Esophagus muscularis mucosa (tissue), 4 donors: ENCODE data around the gene IL17RD. TPM values are rescaled to one million over a fixed set of nuclear protein-coding genes. Genes with fewer than 3 reads are reported as not detected.

ENCODE experiments used
- DNase-seq: peaks from one replicate; pipeline ENCODE4 v3.0.0-alpha.2; 2017; ENCODE audit errors: extremely low spot score
- H3K27ac ChIP-seq, 4 donors: fragments of 200-600 bp; sonication (generic); replicated peaks in 1 of 4; 1 replicate in 3 of 4; 2 replicates in 1 of 4; pipeline ENCODE4 v1.5.1; 2016 to 2019; ENCODE audit warnings: mild to moderate bottlenecking in 1 of 4
- H3K27me3 ChIP-seq, 4 donors: fragments of 200-600 bp; sonication (generic); one replicate each; pipeline versions ENCODE4 v1.5.1 to v1.6.0; 2016 to 2019
- H3K36me3 ChIP-seq, 4 donors: fragments of 200-600 bp; sonication (generic); one replicate each; pipeline ENCODE4 v1.5.1; 2016 to 2019
- H3K4me1 ChIP-seq, 4 donors: fragments of 200-600 bp; sonication (generic); one replicate each; pipeline ENCODE4 v1.5.1; 2016 to 2019
- H3K4me3 ChIP-seq, 4 donors: fragments of 200-600 bp; sonication (generic); 1 replicate in 2 of 4; 2 replicates in 2 of 4; pipeline ENCODE4 v1.5.1; 2016 to 2019; ENCODE audit warnings: mild to moderate bottlenecking in 4 of 4, moderate library complexity in 1 of 4
- H3K9me3 ChIP-seq, 4 donors: fragments of 200-600 bp; sonication (generic); 1 replicate in 3 of 4; 2 replicates in 1 of 4; pipeline ENCODE4 v1.5.1; 2016 to 2019
- CTCF ChIP-seq, 3 experiments: fragments of 200-600 bp in 2 of 3; fragments of 450-650 bp in 1 of 3; sonication (generic) in 2 of 3; IDR thresholded peaks; one replicate each; pipeline ENCODE4 v1.5.1; 2017 to 2019; ENCODE audit warnings: antibody characterized with exemption in 3 of 3, mild to moderate bottlenecking in 2 of 3, moderate library complexity in 1 of 3
- EP300 ChIP-seq: sonication (generic); formaldehyde crosslinking; IDR thresholded peaks from one replicate; pipeline ENCODE4 v1.6.1; 2017; ENCODE audit warnings: antibody characterized with exemption
- POLR2A ChIP-seq: fragments of 450-650 bp; IDR thresholded peaks from one replicate; pipeline ENCODE4 v1.6.1; 2017; ENCODE audit warnings: antibody characterized with exemption, moderate library complexity, mild to moderate bottlenecking, low read depth
- POLR2AphosphoS5 ChIP-seq, 2 donors: sonication (generic); formaldehyde crosslinking; IDR thresholded peaks; one replicate each; pipeline ENCODE4 v1.6.1; 2017; ENCODE audit warnings: antibody characterized with exemption in 2 of 2
- WGBS: methylation state at CpG from one replicate; pipeline ENCODE4 v1.1.5; 2018; 5-methylcytosine and 5-hydroxymethylcytosine counted together
- intact Hi-C: fragments of 100-400 bp; cut with DNase I; formaldehyde crosslinking; loops from one replicate; pipeline ENCODE4 v1.15.1; 2023
- total RNA-seq, 4 donors: library from RNA; depleted of rRNA; stranded (reverse); fragments of >200 nt; gene quantifications; one replicate each; pipeline versions ENCODE4 v1.1.0 to v1.2.1, GENCODE V29; 2016

Gene IL17RD
- total RNA-seq, 4 donors from 2014 or later = 6.1 to 13.2 (median 9.5) TPM

GRCh38 chr3:57060089-57060821, 104.9 kb downstream of the IL17RD start, which contains the start of gene SPATA12:
Gene SPATA12 (plus strand): TSS chr3:57060664. CDS start chr3:57073695, 13,031 bp downstream.
- DNase-seq = no peak
- Histone ChIP-seq H3K36me3 (no peaks in the 10 kb centered on the region), H3K27me3 (no peaks in the 10 kb centered on the region), H3K4me3 (no peak within 1 kb of the TSS), H3K9me3 (no peaks in the 10 kb centered on the region), H3K4me1 (peaks cover 19 to 48% (median 42%) of the 10 kb centered on the region in 4 donors), H3K27ac (peak within 1 kb of the TSS; percentile 57 to 80 (median 66))
- TF ChIP-seq POLR2A = no peak
- TF ChIP-seq POLR2AphosphoS5 (IDR thresholded peaks at IDR 0.05) = peak; percentile 17 to 75
- TF ChIP-seq EP300 = no peak
- TF ChIP-seq CTCF (IDR thresholded peaks at IDR 0.05) = no peak
- intact Hi-C loops = no loop called here
- WGBS = 51% methylated on average over 11 of the region's 11 CpGs

DNA sequence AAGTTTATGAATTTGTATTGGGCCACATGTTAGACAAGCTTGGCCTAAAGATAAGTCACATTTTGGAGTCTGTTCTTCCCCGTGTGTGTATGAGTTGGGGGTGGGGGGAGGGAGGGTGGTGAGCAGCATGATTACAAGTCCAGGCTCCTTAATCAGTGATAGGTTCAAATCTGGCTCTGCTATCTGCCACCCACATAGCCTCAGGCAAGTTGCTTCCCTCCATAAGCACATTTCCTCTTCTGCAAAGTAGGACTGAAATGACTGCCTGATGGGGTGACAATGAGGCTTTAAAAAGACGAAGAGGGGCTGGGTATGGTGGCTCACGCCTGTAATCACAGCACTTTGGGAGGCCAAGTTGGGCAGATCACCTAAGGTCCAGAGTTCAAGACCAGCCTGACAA, 105.7 kb downstream of the IL17RD start:
- WGBS = 72% methylated on average over 3 of the region's 3 CpGs
- Histone ChIP-seq H3K27ac (no peak overlapping the region), H3K4me1 (peaks cover 19 to 45% (median 42%) of the 10 kb centered on the region in 4 donors), H3K27me3 (no peaks in the 10 kb centered on the region), H3K36me3 (no peaks in the 10 kb centered on the region), H3K4me3 (no peak overlapping the region), H3K9me3 (no peaks in the 10 kb centered on the region)
- no peak for DNase-seq
- TF ChIP-seq POLR2AphosphoS5 (IDR thresholded peaks at IDR 0.05) (no peak), POLR2A (no peak), EP300 (no peak), CTCF (IDR thresholded peaks at IDR 0.05) (no peak)
- intact Hi-C loops = no loop called here

- TF ChIP-seq POLR2A = no peak
- no peak for TF ChIP-seq CTCF (IDR thresholded peaks at IDR 0.05)
- TF ChIP-seq EP300 = no peak
- TF ChIP-seq POLR2AphosphoS5 (IDR thresholded peaks at IDR 0.05) = no peak
- WGBS = 74% methylated on average over 6 of the region's 6 CpGs
Measured at GRCh38 chr3:57057351-57057750, 107.8 kb downstream of the IL17RD start.

DNA sequence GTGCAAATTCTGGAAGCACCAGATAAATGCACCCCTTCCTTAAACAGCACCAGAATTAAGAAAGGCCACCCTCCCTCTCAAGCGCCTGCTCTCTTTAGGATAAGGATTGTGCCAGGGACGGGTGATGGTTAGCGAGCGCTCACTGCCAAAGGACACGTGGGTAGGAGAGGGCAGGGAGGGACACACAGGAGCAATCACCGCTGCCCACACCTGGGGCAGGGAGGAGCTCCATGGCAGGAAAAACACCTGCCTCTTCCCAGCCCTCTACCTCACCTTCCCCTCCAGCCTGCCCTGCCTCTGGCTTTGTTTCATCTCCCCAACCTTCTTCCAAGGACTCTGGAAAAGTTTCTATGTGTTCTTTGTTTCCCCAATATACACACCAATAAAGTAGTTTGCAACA, 112.0 kb downstream of the IL17RD start:
- no peaks in the 10 kb centered on the region for H3K36me3 ChIP-seq
- no peak for DNase-seq
- intact Hi-C loops = no loop called here
- WGBS = 95% methylated on average over 6 of the region's 6 CpGs
- H3K9me3 ChIP-seq = no peaks in the 10 kb centered on the region
- H3K4me3 ChIP-seq = no peak overlapping the region
- no peak overlapping the region for H3K27ac ChIP-seq
- no peaks in the 10 kb centered on the region for H3K27me3 ChIP-seq
- H3K4me1 ChIP-seq = peaks cover 6 to 12% (median 10%) of the 10 kb centered on the region in 4 donors
- TF ChIP-seq POLR2AphosphoS5 (IDR thresholded peaks at IDR 0.05) (no peak), CTCF (IDR thresholded peaks at IDR 0.05) (no peak), EP300 (no peak), POLR2A (no peak)

More at GRCh38 chr3:57057351-57057750, 107.8 kb downstream of the IL17RD start:
- Histone ChIP-seq H3K36me3 (no peaks in the 10 kb centered on the region), H3K27me3 (no peaks in the 10 kb centered on the region), H3K9me3 (no peaks in the 10 kb centered on the region), H3K4me1 (peaks cover 16 to 29% (median 26%) of the 10 kb centered on the region in 4 donors), H3K4me3 (no peak overlapping the region), H3K27ac (no peak overlapping the region)
- intact Hi-C loops = no loop called here
- no peak for DNase-seq
